HepG2 (cell line): ENCODE results near the gene ABCG1. TPM values are rescaled to one million over a fixed set of nuclear protein-coding genes. Genes with fewer than 3 reads are reported as not detected.

Experiments used
- ATAC-seq: fragments of 200-7000 bp; cut with Tn5 transposase; 3 replicates; pipeline ENCODE4 v1.9.1; 2020; ENCODE audit warnings: mild to moderate bottlenecking, moderate library complexity
- BruUV-seq: library from RNA; stranded (reverse); fragments of 400-500 nt; replicated peaks from 2 replicates; lab custom pipeline; 2021; lab: Mats Ljungman, UMichigan
- CTCF ChIA-PET: fragments of 300-600 bp; formaldehyde crosslinking; extraction: SDS; loops from one replicate; lab custom pipeline; 2021; ENCODE audit warnings: low total read pairs, inconsistent platforms, low intra/inter-chr PET ratio; lab: Yijun Ruan, JAX
- POLR2A ChIA-PET: fragments of 350-600 bp; sonication (Branson Sonifier 250); formaldehyde crosslinking; loops from one replicate; lab custom pipeline; 2020; ENCODE audit warnings: antibody characterized with exemption, inconsistent platforms; lab: Yijun Ruan, JAX
- DNase-seq: peaks from one replicate; pipeline ENCODE4 v3.0.0-alpha.2; 2015; ENCODE audit warnings: low spot score
- FAIRE-seq: peaks from 3 replicates; lab custom pipeline; 2011; peaks lifted over from hg19 to GRCh38; lab: Jason Lieb, UNC
- H2AFZ ChIP-seq: one replicate; pipeline ENCODE4 v1.6.1; 2011; ENCODE audit warnings: low read length, inconsistent platforms
- H3K27ac ChIP-seq: fragments of 300-600 bp; 3 replicates; pipeline ENCODE4 v1.8.0; 2011; ENCODE audit warnings: mixed run types, mild to moderate bottlenecking, mixed read lengths, low read length, inconsistent platforms; ENCODE audit not compliant: insufficient read depth; ENCODE audit errors: extremely low read length
- H3K27me3 ChIP-seq, 2 experiments: fragments of 200-600 bp in 1 of 2; 2 replicates in 1 of 2; 3 replicates in 1 of 2; pipeline versions ENCODE4 v1.6.0 to v1.8.0; 2011; ENCODE audit warnings: low read length in 2 of 2, mild to moderate bottlenecking in 2 of 2, moderate library complexity in 2 of 2, inconsistent platforms in 1 of 2; ENCODE audit not compliant: insufficient read depth in 2 of 2, control insufficient read depth in 1 of 2
- H3K36me3 ChIP-seq, 2 experiments: fragments of 200-600 bp in 1 of 2; replicated peaks in 1 of 2; 2 replicates in 1 of 2; 3 replicates in 1 of 2; pipeline versions ENCODE4 v1.5.1 to v1.8.0; 2011; ENCODE audit warnings: low read length in 2 of 2, inconsistent platforms in 1 of 2; ENCODE audit not compliant: insufficient read depth in 2 of 2, control insufficient read depth in 1 of 2
- H3K4me1 ChIP-seq: 2 replicates; pipeline ENCODE4 v1.5.1; 2012; ENCODE audit warnings: low read length, inconsistent platforms; ENCODE audit not compliant: insufficient read depth
- H3K4me2 ChIP-seq: 2 replicates; pipeline ENCODE4 v1.6.0; 2011; ENCODE audit warnings: low read depth, low read length, inconsistent platforms
- H3K4me3 ChIP-seq, 3 experiments: fragments of 200-600 bp in 1 of 3; sonication (generic), shearing (Covaris generic) in 1 of 3; replicated peaks in 1 of 3; 2 replicates each; pipeline ENCODE4 v1.5.1; 2011 to 2016; ENCODE audit warnings: low read length in 3 of 3, inconsistent platforms in 2 of 3, low read depth in 2 of 3, mild to moderate bottlenecking in 2 of 3, control low read depth in 1 of 3, mixed read lengths in 1 of 3; ENCODE audit not compliant: insufficient read depth in 1 of 3
- H3K79me2 ChIP-seq: one replicate; pipeline ENCODE4 v1.6.1; 2011; ENCODE audit warnings: low read length, inconsistent platforms; ENCODE audit not compliant: insufficient read depth
- H3K9ac ChIP-seq: 2 replicates; pipeline ENCODE4 v1.6.0; 2011; ENCODE audit warnings: mild to moderate bottlenecking, low read depth, low read length, inconsistent platforms; ENCODE audit not compliant: insufficient read depth
- H3K9me3 ChIP-seq: 2 replicates; pipeline ENCODE4 v1.5.1; 2012; ENCODE audit warnings: mild to moderate bottlenecking, low read length
- H4K20me1 ChIP-seq: 2 replicates; pipeline ENCODE4 v1.6.0; 2011; ENCODE audit warnings: inconsistent platforms, mild to moderate bottlenecking, low read length, moderate library complexity; ENCODE audit not compliant: insufficient read depth
- FOXA3 ChIP-seq: IDR thresholded peaks from 2 replicates; pipeline ENCODE4 v1.6.1; 2016; ENCODE audit warnings: missing genetic modification reagents, missing compliant biosample characterization
- NONO ChIP-seq, 2 experiments: fragments of 450-650 bp in 1 of 2; sonication (generic) in 1 of 2; formaldehyde crosslinking in 1 of 2; IDR thresholded peaks in 1 of 2; conservative IDR thresholded peaks in 1 of 2; 2 replicates each; pipeline versions ENCODE4 v1.6.1 to v1.8.0; 2017 to 2022; ENCODE audit warnings: mild to moderate bottlenecking in 1 of 2, missing genetic modification reagents in 1 of 2, moderate library complexity in 1 of 2
- WGBS: methylation state at CpG from one replicate; pipeline ENCODE4 v1.1.6; 2017; ENCODE audit warnings: low lambda C conversion rate; 5-methylcytosine and 5-hydroxymethylcytosine counted together
- in situ Hi-C: cut with HindIII; loops from 2 replicates; pipeline ENCODE4 v1.10.0; 2017; ENCODE audit warnings: low pct_unique_long_range_greater_than_20kb; ENCODE audit not compliant: extremely low pct_ligation_motif_present
- intact Hi-C: fragments of 100-400 bp; cut with micrococcal nuclease; formaldehyde crosslinking; loops from one replicate; pipeline ENCODE4 v1.10.0; 2022; ENCODE audit not compliant: unreplicated experiment
- polyA plus RNA-seq, 8 experiments: library from polyadenylated mRNA; depleted of rRNA in 3 of 8; stranded (reverse) in 7 of 8; unstranded in 1 of 8; fragments of >200 nt; fragmentation: Illumina TruSeq in 4 of 8; extraction: Trizol in 4 of 8; gene quantifications; 2 replicates each; pipeline versions ENCODE4 v1.2.1 to v1.2.3, GENCODE V29; 2011 to 2016; ENCODE audit warnings: low read depth in 4 of 8, missing spikeins in 1 of 8, mixed read lengths in 1 of 8; ENCODE audit not compliant: insufficient read depth in 1 of 8
- total RNA-seq, 5 experiments: library from RNA; depleted of rRNA; stranded (reverse); fragments of >200 nt; fragmentation: Illumina TruSeq; extraction: Trizol; gene quantifications; 2 replicates each; pipeline ENCODE4 v1.2.3, GENCODE V29; 2016; ENCODE audit warnings: low read depth in 1 of 5
- TF ChIP-seq, protein P1 (sequence below): sonication (generic); formaldehyde crosslinking; IDR thresholded peaks from 2 replicates; pipeline ENCODE4 v1.4.0; 2020; ENCODE audit warnings: missing genetic modification reagents, borderline replicate concordance

The ABCG1 gene
- total and polyA plus RNA-seq, 2 of the 13 experiments (the other 11 are each of a cell fraction or from before 2014, with no cell fraction given) = 0.04 TPM; not detected in 1

DNA sequence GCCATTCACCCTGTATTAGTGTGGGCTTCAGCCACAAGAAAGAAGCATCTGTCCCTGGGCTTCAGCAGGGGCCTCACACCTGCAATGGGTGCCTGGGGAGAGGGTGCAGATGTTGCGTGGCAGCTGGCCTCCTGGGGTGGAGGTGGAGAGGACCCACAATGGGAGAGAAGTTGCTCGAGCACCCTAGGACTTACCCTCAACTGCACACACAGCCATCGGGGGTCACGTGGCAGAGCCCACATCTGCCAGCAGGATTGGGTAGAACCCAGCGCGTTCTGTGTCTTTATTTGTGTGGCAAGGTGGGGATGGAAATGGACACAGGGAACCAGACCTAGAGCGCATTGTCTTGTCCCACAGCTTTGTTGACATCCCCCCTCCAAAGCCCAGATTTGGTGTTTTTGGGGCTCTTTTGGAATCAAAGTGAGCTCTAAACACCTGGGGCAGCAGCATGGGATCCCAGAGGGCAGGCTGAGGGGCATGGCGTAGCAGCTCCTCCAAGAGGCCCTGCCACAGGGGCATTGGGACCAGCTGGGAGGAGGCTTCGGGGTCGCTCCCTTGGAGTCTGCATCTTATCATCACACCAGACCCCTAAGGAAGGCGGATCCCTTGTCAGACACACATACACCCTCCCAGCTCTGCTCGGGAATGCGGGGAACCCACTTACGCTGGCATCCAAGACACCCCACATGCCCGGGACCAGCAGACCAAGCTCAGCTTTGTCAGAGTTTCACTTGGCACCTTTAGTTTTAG, 5.1 kb downstream of the ABCG1 start:
- no peak overlapping the region for H3K27ac ChIP-seq
- no peak overlapping the region for H2AFZ ChIP-seq
- H3K27me3 ChIP-seq = peaks cover 1 to 69% of the 10 kb centered on the region in 2 experiments; a peak in 4 of 5 replicates
- ChIA-PET CTCF (no interaction called here), POLR2A (no interaction called here)
- no peaks in the 10 kb centered on the region for H4K20me1 ChIP-seq
- no peak for DNase-seq
- in situ Hi-C loops = no loop called here
- intact Hi-C loops = no loop called here
- BruUV-seq = no TSS peak
- no peak for ATAC-seq
- no peak overlapping the region for H3K9ac ChIP-seq
- 33% methylated on average over 7 of the region's 15 CpGs for WGBS
- 0 out of 2 replicates have a peak, but pooled peaks cover 14% of the 10 kb centered on the region for H3K4me1 ChIP-seq
- TF ChIP-seq, protein P1, sequence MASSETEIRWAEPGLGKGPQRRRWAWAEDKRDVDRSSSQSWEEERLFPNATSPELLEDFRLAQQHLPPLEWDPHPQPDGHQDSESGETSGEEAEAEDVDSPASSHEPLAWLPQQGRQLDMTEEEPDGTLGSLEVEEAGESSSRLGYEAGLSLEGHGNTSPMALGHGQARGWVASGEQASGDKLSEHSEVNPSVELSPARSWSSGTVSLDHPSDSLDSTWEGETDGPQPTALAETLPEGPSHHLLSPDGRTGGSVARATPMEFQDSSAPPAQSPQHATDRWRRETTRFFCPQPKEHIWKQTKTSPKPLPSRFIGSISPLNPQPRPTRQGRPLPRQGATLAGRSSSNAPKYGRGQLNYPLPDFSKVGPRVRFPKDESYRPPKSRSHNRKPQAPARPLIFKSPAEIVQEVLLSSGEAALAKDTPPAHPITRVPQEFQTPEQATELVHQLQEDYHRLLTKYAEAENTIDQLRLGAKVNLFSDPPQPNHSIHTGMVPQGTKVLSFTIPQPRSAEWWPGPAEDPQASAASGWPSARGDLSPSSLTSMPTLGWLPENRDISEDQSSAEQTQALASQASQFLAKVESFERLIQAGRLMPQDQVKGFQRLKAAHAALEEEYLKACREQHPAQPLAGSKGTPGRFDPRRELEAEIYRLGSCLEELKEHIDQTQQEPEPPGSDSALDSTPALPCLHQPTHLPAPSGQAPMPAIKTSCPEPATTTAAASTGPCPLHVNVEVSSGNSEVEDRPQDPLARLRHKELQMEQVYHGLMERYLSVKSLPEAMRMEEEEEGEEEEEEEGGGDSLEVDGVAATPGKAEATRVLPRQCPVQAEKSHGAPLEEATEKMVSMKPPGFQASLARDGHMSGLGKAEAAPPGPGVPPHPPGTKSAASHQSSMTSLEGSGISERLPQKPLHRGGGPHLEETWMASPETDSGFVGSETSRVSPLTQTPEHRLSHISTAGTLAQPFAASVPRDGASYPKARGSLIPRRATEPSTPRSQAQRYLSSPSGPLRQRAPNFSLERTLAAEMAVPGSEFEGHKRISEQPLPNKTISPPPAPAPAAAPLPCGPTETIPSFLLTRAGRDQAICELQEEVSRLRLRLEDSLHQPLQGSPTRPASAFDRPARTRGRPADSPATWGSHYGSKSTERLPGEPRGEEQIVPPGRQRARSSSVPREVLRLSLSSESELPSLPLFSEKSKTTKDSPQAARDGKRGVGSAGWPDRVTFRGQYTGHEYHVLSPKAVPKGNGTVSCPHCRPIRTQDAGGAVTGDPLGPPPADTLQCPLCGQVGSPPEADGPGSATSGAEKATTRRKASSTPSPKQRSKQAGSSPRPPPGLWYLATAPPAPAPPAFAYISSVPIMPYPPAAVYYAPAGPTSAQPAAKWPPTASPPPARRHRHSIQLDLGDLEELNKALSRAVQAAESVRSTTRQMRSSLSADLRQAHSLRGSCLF (CRISPR knock-in tag) = no peak
- TF ChIP-seq NONO (IDR thresholded peaks at IDR 0.05) (no peak), NONO (CRISPR knock-in tag; conservative IDR thresholded peaks at IDR 0.05) (no peak), FOXA3 (CRISPR knock-in tag) (no peak)
- H3K4me3 ChIP-seq = no peak overlapping the region
- H3K4me2 ChIP-seq = no peak overlapping the region
- no peaks in the 10 kb centered on the region for H3K79me2 ChIP-seq
- no peaks in the 10 kb centered on the region for H3K36me3 ChIP-seq
- FAIRE-seq = no peak
- no peaks in the 10 kb centered on the region for H3K9me3 ChIP-seq
